Loucy (cell line): ENCODE data around the gene TMBIM1.

Experiments
- H2AFZ ChIP-seq: fragments of 200-600 bp; sonication (generic); 2 replicates; pipeline ENCODE4 v1.6.0; 2016; ENCODE audit warnings: antibody characterized with exemption, mild to moderate bottlenecking, low read length, moderate library complexity
- H3F3A ChIP-seq: fragments of 200-600 bp; 2 replicates; pipeline ENCODE4 v1.6.0; 2016; ENCODE audit warnings: antibody characterized with exemption, low read depth, mild to moderate bottlenecking
- H3K27me3 ChIP-seq: fragments of 200-600 bp; sonication (generic); 2 replicates; pipeline ENCODE4 v1.6.1; 2014; ENCODE audit warnings: low read length, mild to moderate bottlenecking; ENCODE audit not compliant: insufficient read depth, poor library complexity, severe bottlenecking
- H3K36me3 ChIP-seq: fragments of 200-600 bp; sonication (generic); 2 replicates; pipeline ENCODE4 v1.6.1; 2016; ENCODE audit warnings: low read length; ENCODE audit not compliant: insufficient read depth
- H3K4me1 ChIP-seq: fragments of 200-600 bp; sonication (generic); 2 replicates; pipeline ENCODE4 v1.5.1; 2014; ENCODE audit warnings: low read length, mild to moderate bottlenecking; ENCODE audit not compliant: insufficient read depth, poor library complexity, severe bottlenecking
- H3K4me2 ChIP-seq: fragments of 200-600 bp; sonication (generic); 2 replicates; pipeline ENCODE4 v1.6.0; 2014; ENCODE audit warnings: antibody characterized with exemption, low read length, low read depth, mild to moderate bottlenecking; ENCODE audit not compliant: poor library complexity, severe bottlenecking
- H3K4me3 ChIP-seq: fragments of 200-600 bp; sonication (generic); 2 replicates; pipeline ENCODE4 v1.5.1; 2014; ENCODE audit warnings: low read length, mild to moderate bottlenecking, mixed read lengths; ENCODE audit not compliant: poor library complexity, severe bottlenecking
- H3K79me2 ChIP-seq: fragments of 200-600 bp; sonication (generic); 2 replicates; pipeline ENCODE4 v1.6.1; 2014; ENCODE audit warnings: low read length; ENCODE audit not compliant: insufficient read depth
- H3K9ac ChIP-seq: fragments of 200-600 bp; sonication (generic); 2 replicates; pipeline ENCODE4 v1.6.0; 2014; ENCODE audit warnings: mild to moderate bottlenecking, low read depth, low read length, moderate library complexity; ENCODE audit not compliant: poor library complexity, severe bottlenecking
- H3K9me2 ChIP-seq: fragments of 200-600 bp; sonication (generic); replicated peaks from 2 replicates; pipeline ENCODE4 v1.6.1; 2016; ENCODE audit warnings: low read depth, low read length, mixed read lengths
- H3K9me3 ChIP-seq: fragments of 200-600 bp; sonication (generic); 2 replicates; pipeline ENCODE4 v1.6.1; 2014; ENCODE audit warnings: mild to moderate bottlenecking, antibody characterized with exemption, low read length, low read depth; ENCODE audit not compliant: insufficient read depth
- H4K20me1 ChIP-seq: fragments of 200-600 bp; sonication (generic); 2 replicates; pipeline ENCODE4 v1.6.0; 2014; ENCODE audit warnings: antibody characterized with exemption, low read length, mild to moderate bottlenecking; ENCODE audit not compliant: insufficient read depth, poor library complexity, severe bottlenecking
- CTCF ChIP-seq: fragments of 200-600 bp; sonication (generic); conservative IDR thresholded peaks from 2 replicates; pipeline ENCODE4 v1.5.1; 2014; ENCODE audit warnings: mild to moderate bottlenecking, antibody characterized with exemption, low read length
- EZH2phosphoT487 ChIP-seq: fragments of 200-600 bp; IDR thresholded peaks from 2 replicates; pipeline ENCODE4 v1.6.1; 2018; ENCODE audit warnings: antibody characterized with exemption, mild to moderate bottlenecking, moderate library complexity, borderline replicate concordance

Gene TMBIM1

GRCh38 chr2:218328294-218328693, 36.0 kb upstream of the TMBIM1 start:
- peaks cover 10% of the 10 kb centered on the region for H3K4me1 ChIP-seq

GRCh38 chr2:218327451-218328210, 35.3 kb upstream of the TMBIM1 start:
- Histone ChIP-seq H3K4me3 (no peak overlapping the region), H3K9me2 (no peaks in the 10 kb centered on the region), H2AFZ (no peak overlapping the region), H3K36me3 (no peaks in the 10 kb centered on the region), H3K4me1 (peaks cover 16% of the 10 kb centered on the region), H3F3A (no peaks in the 10 kb centered on the region), H3K79me2 (no peaks in the 10 kb centered on the region), H3K27me3 (no peaks in the 10 kb centered on the region), H3K9ac (no peak overlapping the region), H3K4me2 (no peak overlapping the region), H3K9me3 (no peaks in the 10 kb centered on the region), H4K20me1 (no peaks in the 10 kb centered on the region)
- no peak for TF ChIP-seq EZH2phosphoT487
- TF ChIP-seq CTCF: no peak

More at GRCh38 chr2:218328294-218328693, 36.0 kb upstream of the TMBIM1 start:
- H3K4me2 ChIP-seq: no peak overlapping the region
- no peak overlapping the region for H3K9ac ChIP-seq
- TF ChIP-seq EZH2phosphoT487 (no peak), CTCF (no peak)
- H3K27me3 ChIP-seq: no peaks in the 10 kb centered on the region
- no peak overlapping the region for H2AFZ ChIP-seq
- no peaks in the 10 kb centered on the region for H3K9me2 ChIP-seq
- H4K20me1 ChIP-seq: no peaks in the 10 kb centered on the region
- H3F3A ChIP-seq: no peaks in the 10 kb centered on the region
- no peaks in the 10 kb centered on the region for H3K36me3 ChIP-seq
- no peak overlapping the region for H3K4me3 ChIP-seq
- no peaks in the 10 kb centered on the region for H3K79me2 ChIP-seq
- H3K9me3 ChIP-seq: no peaks in the 10 kb centered on the region

DNA sequence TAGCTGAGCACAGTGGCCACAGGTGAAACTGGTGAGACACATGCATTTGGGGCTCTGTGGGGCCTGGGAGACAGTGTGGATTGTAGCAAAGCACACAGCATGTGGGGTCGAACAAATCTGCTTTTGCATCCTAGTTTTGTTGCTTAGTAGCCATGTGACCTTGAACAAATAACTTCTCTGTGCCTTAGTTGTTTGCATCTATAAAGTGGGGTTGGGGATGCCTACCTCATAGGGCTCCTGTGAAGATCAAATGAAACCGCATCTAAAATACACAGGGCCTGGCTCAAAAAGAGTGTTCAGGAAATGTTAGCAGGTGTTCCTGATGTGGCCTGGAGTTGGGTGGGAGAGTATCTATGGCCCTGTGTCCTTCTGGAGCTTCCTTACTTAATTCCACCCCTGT, 34.0 kb upstream of the TMBIM1 start:
- Histone ChIP-seq H3K79me2 (no peaks in the 10 kb centered on the region), H2AFZ (no peak overlapping the region), H3K4me3 (no peak overlapping the region), H3K27me3 (no peaks in the 10 kb centered on the region), H3K9ac (no peak overlapping the region), H4K20me1 (no peaks in the 10 kb centered on the region), H3K4me1 (peaks cover 18% of the 10 kb centered on the region), H3K4me2 (no peak overlapping the region), H3K36me3 (no peaks in the 10 kb centered on the region), H3K9me3 (no peaks in the 10 kb centered on the region), H3K9me2 (no peaks in the 10 kb centered on the region), H3F3A (no peaks in the 10 kb centered on the region)
- TF ChIP-seq CTCF (no peak), EZH2phosphoT487 (no peak)
